PFSK-1 (cell line): ENCODE data around the gene RPAP2.

Experiments used
- POLR2AphosphoS5 ChIP-seq: IDR thresholded peaks from 2 replicates; pipeline ENCODE4 v1.6.1; 2012; ENCODE audit warnings: low read depth, mild to moderate bottlenecking, control low read depth, low read length, moderate library complexity
- SIN3A ChIP-seq: IDR thresholded peaks from 2 replicates; pipeline ENCODE4 v1.6.1; 2012; ENCODE audit warnings: mild to moderate bottlenecking, low read length, moderate library complexity, borderline replicate concordance; ENCODE audit not compliant: insufficient read depth

- TF ChIP-seq SIN3A = no peak
- no peak for TF ChIP-seq POLR2AphosphoS5
Observed at GRCh38 chr1:92291372-92291999, 7.4 kb upstream of the RPAP2 start.
